HG03571 (cell line): Measurements from ENCODE around the gene NEK8.

Source experiments
- ATAC-seq: cut with Tn5 transposase; IDR thresholded peaks from one replicate; pipeline ENCODE4 v1.9.1; 2021; ENCODE audit not compliant: unreplicated experiment

Gene NEK8

GRCh38 chr17:28728364-28729200 lies at the start of gene NEK8:
Gene NEK8, plus strand, starts transcription at chr17:28728788. Its CDS starts 26 bp downstream, at chr17:28728814.
- peak; percentile 27 for ATAC-seq

- no peak for ATAC-seq
Observed at GRCh38 chr17:28682655-28683054, 45.9 kb upstream of the NEK8 start.

GRCh38 chr17:28684963-28685362 lies 43.6 kb upstream of the NEK8 start:
- no peak for ATAC-seq

GRCh38 chr17:28685366-28685765 lies 43.2 kb upstream of the NEK8 start:
- ATAC-seq: no peak

DNA sequence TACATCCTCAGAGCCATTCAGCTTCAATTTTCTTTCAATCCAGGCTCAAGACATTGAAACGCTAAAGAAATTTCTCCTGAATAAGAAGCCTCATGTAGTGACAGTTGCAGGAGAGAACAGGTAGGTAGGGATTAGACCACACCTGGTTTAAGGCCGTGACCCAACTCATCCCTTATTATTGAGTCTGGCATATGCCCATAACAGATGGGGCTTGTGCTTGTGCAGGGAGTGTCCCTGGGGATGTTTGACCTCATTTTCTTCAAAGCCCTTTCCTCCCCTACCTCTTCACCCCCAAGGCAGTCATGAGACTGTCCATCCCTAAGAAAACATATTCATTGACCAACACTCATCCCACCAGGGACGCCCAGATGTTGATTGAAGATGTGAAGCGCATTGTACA lies 42.3 kb upstream of the NEK8 start:
- ATAC-seq: no peak

GRCh38 chr17:28688481-28688880 lies 40.1 kb upstream of the NEK8 start:
- ATAC-seq: no peak

GRCh38 chr17:28689011-28689410 lies 39.6 kb upstream of the NEK8 start:
- no peak for ATAC-seq

GRCh38 chr17:28693869-28694268 lies 34.7 kb upstream of the NEK8 start:
- ATAC-seq: no peak

DNA sequence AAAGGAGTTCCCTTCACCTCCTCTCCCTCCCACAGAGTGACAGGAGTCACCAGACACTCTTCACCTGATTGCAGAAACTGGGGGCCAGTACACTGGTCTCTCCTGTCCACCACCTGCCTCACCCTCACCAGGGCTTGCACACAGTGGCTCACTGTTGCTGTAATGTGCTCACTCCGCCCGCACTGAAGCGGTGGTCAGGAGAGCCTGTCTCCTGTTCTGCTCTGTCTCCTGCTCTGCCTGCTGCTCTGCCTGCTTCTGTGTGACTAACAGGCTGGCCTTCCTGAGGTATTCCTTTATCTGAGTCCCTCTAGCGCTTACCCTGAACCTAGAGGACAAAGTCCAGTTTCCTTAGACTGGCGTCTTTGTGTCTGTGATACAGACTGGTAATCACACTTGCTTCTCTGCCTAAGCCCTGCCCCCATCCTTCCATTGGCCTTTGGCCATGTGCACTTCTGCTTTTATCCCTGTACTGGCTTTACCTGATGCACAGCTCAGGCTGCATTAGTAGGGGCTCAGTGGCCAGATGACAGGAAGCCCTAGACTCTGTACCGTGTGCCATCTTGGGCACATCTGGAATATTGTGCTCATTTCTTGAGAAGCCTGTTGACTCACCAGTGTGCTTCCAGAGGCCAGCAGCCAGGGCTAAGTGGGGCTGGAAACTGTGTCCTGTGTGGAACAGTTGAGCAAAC lies 30.2 kb upstream of the NEK8 start:
- no peak for ATAC-seq

DNA sequence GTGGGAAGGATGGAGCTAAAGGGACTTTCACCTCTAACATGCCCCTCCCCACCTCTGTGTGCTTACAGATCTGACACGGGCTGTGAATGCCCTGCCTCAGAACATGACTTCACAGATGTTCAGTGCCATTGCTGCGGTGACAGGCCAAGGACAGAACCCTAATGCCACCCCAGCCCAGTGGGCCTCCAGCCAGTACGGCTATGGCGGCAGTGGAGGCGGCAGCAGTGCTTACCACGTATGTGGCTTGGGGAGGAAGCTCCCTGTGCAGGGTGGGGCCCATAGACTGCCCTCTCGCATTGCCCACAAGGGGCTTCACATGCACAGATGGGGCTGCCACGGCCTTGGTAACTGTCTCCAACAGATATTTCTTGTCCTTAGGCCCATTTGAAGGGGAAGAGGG lies 28.3 kb upstream of the NEK8 start:
- no peak for ATAC-seq

- no peak for ATAC-seq
Observed at GRCh38 chr17:28700830-28701492, 27.6 kb upstream of the NEK8 start.

DNA sequence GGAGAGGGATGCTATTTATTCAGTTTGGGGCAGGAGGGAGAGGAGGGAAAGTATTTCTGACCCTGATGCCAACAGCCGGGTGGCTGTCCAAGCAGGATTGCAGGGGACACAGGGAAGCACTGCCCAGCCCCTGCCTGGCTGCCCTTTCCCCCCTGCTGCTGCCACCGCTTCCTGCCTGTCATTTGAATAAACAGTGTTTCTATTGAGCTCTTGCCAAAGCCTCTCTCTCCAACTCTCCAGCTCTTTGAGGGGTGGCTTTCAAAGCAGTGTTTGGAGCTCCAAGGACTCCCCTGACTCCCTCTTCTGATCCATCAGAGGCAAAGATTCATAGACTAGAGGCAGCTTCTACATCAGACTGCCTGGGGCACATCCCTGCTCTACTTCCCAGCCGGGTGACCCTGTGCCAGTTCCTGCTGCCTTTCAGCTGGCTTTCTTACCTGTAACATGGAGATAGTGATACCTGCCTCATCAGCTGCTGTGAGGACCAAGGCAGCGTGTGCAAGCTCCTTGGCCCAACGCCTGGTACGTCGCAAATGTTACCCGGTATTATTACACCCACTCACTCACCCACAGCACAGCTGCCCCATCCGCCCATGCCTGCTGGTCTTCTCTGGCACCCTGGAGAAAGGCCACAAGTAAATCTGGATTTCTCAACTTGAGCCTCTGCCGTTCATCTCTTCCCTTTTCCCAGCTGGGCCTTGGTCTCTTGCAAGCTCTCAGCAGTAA lies 26.4 kb upstream of the NEK8 start:
- no peak for ATAC-seq

GRCh38 chr17:28702752-28703150 lies 25.8 kb upstream of the NEK8 start:
- ATAC-seq: no peak

DNA sequence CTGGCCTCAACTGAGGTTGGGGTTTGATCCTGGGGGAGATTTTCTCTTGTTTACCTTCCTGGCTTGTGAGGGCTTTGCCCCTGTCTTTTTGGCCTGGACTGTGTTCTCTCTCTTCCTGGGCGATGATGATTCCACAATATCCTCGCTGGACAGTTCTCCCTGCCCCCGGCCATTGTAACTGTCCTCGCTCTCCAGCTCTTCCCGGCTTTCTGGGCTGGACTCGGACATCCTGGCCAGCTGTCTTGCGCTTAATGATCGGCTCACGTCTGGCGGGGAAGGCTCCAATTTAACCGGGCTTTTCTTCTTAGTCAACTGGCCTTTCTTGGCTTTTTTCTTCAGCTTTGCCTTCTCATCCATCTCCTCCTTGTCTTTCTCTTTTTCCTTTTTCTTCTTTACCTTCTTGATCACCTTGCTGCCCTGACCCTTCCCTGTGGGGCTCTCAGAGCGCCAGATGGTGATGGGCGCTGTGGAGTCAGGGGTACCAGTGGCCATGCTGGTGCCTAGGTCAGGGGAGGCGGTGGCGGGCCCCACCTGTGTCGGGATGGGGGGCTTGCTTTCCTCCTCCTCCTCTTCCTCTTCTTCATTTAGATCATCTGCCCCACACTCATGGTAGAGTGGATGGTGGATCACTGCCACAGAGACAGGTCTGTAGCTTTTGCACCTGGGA lies 24.9 kb upstream of the NEK8 start:
- ATAC-seq: no peak

DNA sequence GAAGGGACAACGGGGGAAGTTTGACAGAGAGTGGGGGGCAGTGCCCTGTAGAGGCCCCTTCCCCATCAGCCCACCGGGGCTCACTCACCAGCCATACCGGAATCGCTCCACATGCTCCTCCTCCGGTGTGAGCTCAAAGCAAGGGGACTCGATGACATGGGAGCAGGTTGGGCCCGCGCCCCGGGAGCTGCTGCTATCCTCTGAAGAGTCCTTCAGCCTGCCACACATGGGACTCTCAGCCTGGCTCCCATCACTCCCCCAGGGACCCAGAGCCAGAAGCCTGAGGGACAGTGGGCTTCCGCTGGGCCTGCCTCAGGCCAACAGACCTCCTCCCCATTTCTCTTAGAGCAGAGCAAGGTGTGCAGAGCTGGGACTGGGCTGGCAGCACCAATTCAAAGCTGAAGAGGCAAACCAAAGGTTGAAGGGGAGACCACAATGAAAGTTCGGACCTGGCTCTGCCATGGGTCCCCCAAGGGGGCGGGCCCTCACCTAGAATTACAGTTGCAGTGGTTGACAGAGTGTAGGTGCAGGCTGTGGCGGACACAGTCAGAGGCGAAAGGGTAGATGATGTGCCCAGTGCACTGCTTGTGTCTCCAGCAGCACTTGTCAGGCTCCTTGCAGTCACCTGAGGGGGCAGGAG lies 24.2 kb upstream of the NEK8 start:
- no peak for ATAC-seq

DNA sequence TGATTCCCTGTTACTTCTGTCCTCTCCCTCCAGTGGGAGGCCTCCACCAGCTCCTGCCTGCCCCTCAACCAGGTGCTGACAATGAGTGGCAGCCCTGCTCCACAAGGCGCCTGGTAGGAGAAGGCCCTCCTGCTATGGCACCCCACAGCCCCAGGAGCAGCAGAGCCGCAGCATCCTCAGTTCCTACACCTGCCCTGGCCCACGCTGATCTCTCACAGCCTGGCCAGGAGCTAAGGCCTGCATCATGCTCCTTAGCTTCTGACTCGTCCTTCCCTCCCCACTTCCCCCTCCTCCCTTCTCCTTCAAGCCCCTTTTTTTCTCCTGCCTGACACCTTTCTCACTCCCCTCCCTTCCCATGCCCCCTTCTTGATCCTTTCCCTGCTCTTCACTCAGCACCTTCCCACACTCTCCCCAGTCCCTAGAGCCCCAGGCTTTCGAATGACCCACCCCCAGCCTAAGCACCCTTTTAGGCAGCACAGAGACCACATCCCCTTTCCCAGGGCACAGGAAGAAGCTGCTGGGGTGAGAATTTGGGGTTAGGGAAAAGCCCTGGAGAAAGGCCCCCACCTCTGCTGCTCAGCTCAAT lies 23.4 kb upstream of the NEK8 start:
- ATAC-seq: no peak

- ATAC-seq: no peak
Observed at GRCh38 chr17:28705728-28706334, 22.8 kb upstream of the NEK8 start.

GRCh38 chr17:28706471-28707338 lies 21.9 kb upstream of the NEK8 start:
- no peak for ATAC-seq

- no peak for ATAC-seq
Observed at GRCh38 chr17:28707339-28707720, 21.3 kb upstream of the NEK8 start.
